ENCODE data around the gene ATOH1. TPM values are rescaled to one million over a fixed set of nuclear protein-coding genes. Genes with fewer than 3 reads are reported as not detected.

ATOH1 gene
- total RNA-seq, 1 experiment from 2014 or later = not detected

- Histone ChIP-seq H3K27ac (ENCODE audit: insufficient read length, low read depth, low read length) (no peak overlapping the region), H3T11ph (ENCODE audit: low read length) (no peak overlapping the region), H2AK5ac (ENCODE audit: insufficient read length, low read length) (no peak overlapping the region), H2BK120ac (ENCODE audit: low read depth, low read length, poor library complexity, severe bottlenecking) (no peak overlapping the region), H3K27me3 (ENCODE audit: insufficient read depth, low read length) (peaks cover 28% of the 10 kb centered on the region), H3K4me2 (ENCODE audit: insufficient read depth, insufficient read length, low read length) (peak overlapping the region; percentile 91), H4K5ac (ENCODE audit: insufficient read length, low read depth, low read length) (no peak overlapping the region), H4K8ac (replicated peaks; ENCODE audit: insufficient read length, low read depth, low read length) (no peak overlapping the region), H3K23me2 (ENCODE audit: insufficient read length, low read depth, low read length, poor library complexity, severe bottlenecking) (peaks cover 22% of the 10 kb centered on the region), H4K20me1 (ENCODE audit: control insufficient read depth, insufficient read depth, insufficient read length) (peaks cover 2% of the 10 kb centered on the region), H3K14ac (ENCODE audit: insufficient read depth, low read length) (no peak overlapping the region), H3K9me3 (ENCODE audit: control insufficient read depth, low read depth, low read length) (no peaks in the 10 kb centered on the region), H2BK15ac (ENCODE audit: low read depth, low read length) (no peak overlapping the region), H4K91ac (ENCODE audit: insufficient read length, low read depth, low read length) (no peak overlapping the region), H3K9ac (ENCODE audit: extremely low read depth, insufficient read length, low read length) (no peak overlapping the region), H2BK20ac (ENCODE audit: low read depth, low read length, poor library complexity, severe bottlenecking) (no peak overlapping the region), H3K56ac (ENCODE audit: insufficient read length, low read depth, low read length) (no peak overlapping the region), H3K79me2 (ENCODE audit: insufficient read depth, low read length) (no peaks in the 10 kb centered on the region), H2BK5ac (ENCODE audit: insufficient read length, low read length) (no peak overlapping the region), H2BK12ac (ENCODE audit: insufficient read length, low read depth, low read length) (no peak overlapping the region), H3K18ac (ENCODE audit: insufficient read length, low read depth, low read length) (no peak overlapping the region), H3K4me1 (ENCODE audit: insufficient read depth, low read length) (no peaks in the 10 kb centered on the region; the same call in 1 of the 2 replicates), H3K4ac (ENCODE audit: low read depth, low read length) (no peak overlapping the region), H3K79me1 (ENCODE audit: insufficient read depth, low read depth, low read length, poor library complexity, severe bottlenecking) (no peaks in the 10 kb centered on the region), H2AFZ (ENCODE audit: low read length) (no peak overlapping the region), H3K23ac (ENCODE audit: insufficient read length, low read depth, low read length) (no peak overlapping the region)
- DNase-seq = peak; percentile 89
- peak overlapping the region in 2 of 3 experiments; percentile 53 to 85; a peak in 3 of 7 replicates for H3K27ac Mint-ChIP-seq
- peaks cover 29 to 45% of the 10 kb centered on the region in 2 experiments for H3K4me1 Mint-ChIP-seq
- no peak for TF ChIP-seq CTCF (conservative IDR thresholded peaks at IDR 0.05)
- peak overlapping the region; percentile 64 to 89 for H3K4me3 Mint-ChIP-seq
- H3K27me3 Mint-ChIP-seq (ENCODE audit: low read depth) = peaks cover 95% of the 10 kb centered on the region
- no CpG with 5 or more reads among the region's 26 CpGs for WGBS (ENCODE audit: extremely low coverage, insufficient read length, low lambda C conversion rate)
- no peaks in the 10 kb centered on the region; a peak in 1 of 7 replicates for H3K36me3 Mint-ChIP-seq (ENCODE audit: insufficient read depth in 1 of 3, low read depth in 3 of 3)
- peaks cover 5% of the 10 kb centered on the region in 2 experiments; a peak in 3 of 5 replicates for H3K9me3 Mint-ChIP-seq
Observed at GRCh38 chr4:93827272-93827947, 1.1 kb upstream of the ATOH1 start.

Data from H9 (cell line).